HG03469 (cell line): ENCODE results near the gene ROBO2.

Experiments
- ATAC-seq: cut with Tn5 transposase; IDR thresholded peaks from one replicate; pipeline ENCODE4 v1.9.1; 2021; ENCODE audit warnings: mild to moderate bottlenecking, moderate library complexity, moderate number of reproducible peaks; ENCODE audit not compliant: unreplicated experiment

ROBO2 gene

DNA sequence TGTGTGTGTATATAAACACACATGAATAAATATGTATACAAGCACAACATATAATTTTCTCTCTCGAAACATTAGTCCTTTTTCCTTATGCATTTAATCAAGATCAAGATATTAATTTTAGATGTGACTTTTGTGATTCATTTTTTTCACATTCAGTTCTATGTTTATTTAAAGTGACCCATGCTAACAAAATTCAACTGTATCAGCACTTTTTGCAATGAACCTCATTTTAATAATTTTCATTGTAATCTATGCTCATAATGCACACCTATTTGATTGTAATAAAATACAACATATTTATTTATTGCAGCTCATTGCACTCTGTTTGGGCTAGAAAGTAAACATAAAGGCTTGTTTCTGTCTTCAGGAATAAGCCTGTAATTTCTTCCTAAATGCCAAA is 586.3 kb downstream of the ROBO2 start:
- ATAC-seq: no peak

- no peak for ATAC-seq
Measured at GRCh38 chr3:77648214-77648613, 608.3 kb downstream of the ROBO2 start.

GRCh38 chr3:77648664-77649063 is 608.8 kb downstream of the ROBO2 start:
- no peak for ATAC-seq

DNA sequence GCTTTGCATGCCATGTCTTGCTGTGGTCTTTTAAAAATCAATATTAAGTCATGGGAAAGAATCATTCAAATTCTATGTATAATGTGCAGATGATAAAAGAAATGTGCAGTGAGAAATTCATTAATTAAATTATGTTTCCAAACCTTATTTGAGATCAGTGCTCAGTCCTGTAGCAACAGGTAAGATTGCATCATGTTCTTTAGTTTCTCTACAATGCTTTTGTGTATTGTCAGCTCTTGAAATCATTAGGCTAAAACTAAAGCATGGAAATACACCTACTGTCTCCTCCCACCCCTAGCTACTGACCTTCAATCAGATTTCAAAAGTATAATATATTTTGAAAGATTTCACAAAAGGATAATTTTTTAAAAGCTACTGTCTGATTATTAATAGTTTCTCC is 612.7 kb downstream of the ROBO2 start:
- no peak for ATAC-seq

DNA sequence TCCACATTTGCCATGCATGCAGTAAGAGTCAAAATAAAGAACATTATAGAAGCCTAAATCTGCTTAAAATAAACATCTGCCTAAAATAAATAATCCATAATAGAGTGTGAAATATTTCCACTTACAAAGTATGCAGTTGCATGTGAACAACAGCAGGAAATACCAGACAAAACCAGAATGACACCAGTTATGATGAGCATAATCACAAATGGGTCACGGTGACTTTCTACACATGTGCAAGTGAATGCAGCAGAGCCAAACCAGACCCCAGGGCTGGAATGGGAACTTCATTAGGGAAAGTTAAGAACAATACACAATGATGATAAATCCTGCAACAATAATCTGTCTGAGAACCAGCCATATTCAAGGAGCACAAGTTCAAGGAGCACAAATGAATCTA is 615.5 kb downstream of the ROBO2 start:
- ATAC-seq: no peak

GRCh38 chr3:77660718-77661117 is 620.8 kb downstream of the ROBO2 start:
- no peak for ATAC-seq

DNA sequence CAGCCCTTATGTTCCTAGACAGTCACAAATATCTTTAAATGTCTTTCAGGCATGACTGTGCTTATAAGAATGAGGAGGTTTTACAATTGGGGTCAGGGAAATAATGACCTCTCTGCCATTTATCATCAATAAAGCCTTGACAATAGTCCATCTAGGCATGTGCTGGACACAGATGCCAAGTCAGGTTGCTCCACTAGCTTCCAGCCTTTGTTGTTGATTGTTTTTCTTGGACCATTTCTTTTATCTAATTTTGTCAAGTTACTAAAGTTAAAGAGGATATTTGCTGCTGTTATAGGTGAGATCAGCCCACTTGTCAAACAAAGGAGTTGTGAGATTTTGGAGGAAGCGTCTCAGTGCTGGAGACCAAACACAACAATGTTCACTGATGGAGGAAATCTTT is 628.0 kb downstream of the ROBO2 start:
- ATAC-seq: no peak

DNA sequence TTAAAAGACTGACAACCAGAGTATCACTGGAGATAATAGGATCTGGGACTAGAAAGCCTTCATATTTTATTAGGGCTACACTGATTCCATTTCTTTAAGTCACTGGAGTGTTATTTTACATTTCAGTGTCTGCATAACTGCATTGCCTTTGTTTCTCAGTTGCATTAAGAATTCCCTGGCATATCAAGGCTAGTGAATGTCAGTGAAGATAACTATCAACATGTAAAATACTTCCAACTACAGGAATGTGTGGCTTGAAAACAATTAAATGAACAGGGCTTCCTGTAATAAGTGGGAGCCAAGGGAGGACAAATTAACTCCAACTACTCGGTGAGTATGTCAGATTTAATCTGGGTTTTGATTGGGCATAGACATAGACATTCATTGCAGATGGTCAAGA is 628.5 kb downstream of the ROBO2 start:
- ATAC-seq: no peak

DNA sequence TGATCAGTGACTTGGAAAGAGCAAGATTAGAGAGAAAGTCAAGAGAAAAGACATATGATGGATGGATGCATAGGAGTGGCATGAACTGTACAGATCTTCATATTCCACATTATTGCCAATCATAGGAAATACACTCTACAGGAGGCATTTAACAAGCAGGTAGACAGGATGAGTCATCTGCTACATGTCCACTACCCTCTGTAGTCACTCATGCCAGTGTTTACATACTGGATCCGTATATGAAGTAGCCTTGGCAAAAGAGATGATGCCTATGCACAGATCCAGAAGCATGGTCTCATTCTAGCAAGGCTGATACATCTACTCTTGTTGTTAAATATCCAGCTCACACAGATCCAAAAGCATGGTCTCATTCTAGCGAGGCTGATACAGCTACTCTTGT is 632.1 kb downstream of the ROBO2 start:
- no peak for ATAC-seq

- ATAC-seq: no peak
Measured at GRCh38 chr3:77682162-77682561, 642.3 kb downstream of the ROBO2 start.

DNA sequence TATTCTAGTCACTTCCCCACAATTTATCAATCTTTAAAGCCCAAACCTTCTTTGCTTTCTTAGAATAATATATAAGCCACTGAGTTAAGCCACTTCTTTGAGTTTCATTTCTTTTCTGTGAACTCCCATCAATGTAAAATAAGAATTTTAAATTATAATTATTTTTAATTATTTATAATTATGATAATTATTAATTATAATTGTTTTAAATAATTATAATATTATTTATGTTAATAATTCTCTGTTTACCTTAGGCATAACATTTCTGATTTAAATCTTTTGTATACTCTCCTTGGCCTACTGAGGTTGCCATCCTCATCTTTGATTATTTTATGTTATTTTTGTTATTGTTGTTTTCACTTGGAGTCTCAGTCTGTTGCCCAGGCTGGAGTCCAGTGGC is 644.2 kb downstream of the ROBO2 start:
- no peak for ATAC-seq

- no peak for ATAC-seq
Measured at GRCh38 chr3:77685713-77686112, 645.8 kb downstream of the ROBO2 start.

- ATAC-seq: no peak
Measured at GRCh38 chr3:77686560-77686959, 646.7 kb downstream of the ROBO2 start.

DNA sequence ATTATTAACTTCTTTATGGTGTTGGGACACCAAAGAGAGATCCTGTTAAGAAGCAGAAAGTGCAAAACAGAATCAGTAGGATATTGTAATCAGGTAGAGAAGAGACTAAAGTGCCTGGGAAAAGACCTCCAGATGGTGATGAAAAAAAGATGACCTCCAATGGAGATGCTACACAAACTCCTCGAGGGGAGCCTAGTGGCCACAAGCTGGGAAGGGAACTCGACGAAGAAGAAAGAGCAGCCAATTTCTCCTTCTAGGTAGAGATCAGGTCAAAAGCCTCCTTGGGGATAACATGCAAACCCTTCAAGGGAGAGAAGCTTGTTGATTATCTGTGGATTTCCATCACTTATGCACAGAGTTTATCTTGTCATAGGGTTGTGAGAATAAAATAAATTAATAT is 647.6 kb downstream of the ROBO2 start:
- ATAC-seq: no peak

GRCh38 chr3:77690284-77690845 is 650.5 kb downstream of the ROBO2 start:
- ATAC-seq: no peak

DNA sequence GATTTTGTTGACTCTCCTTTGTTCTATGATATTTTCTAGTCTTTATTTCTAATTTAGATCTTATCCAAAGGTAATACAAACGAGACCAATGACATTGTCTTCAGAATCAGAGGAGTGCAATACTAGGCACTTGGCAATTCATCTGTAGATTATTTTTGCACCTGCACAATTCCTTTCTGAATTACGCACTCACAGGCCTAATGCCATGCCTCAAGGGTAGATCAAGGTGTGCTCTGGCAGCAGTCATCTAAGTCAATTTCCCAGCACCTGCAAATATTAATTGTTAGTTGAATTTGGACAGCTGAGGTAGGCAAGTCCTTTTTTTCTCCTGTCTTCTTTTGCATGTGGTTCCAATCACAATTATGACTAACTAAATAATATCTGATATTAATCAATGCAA is 653.2 kb downstream of the ROBO2 start:
- no peak for ATAC-seq

DNA sequence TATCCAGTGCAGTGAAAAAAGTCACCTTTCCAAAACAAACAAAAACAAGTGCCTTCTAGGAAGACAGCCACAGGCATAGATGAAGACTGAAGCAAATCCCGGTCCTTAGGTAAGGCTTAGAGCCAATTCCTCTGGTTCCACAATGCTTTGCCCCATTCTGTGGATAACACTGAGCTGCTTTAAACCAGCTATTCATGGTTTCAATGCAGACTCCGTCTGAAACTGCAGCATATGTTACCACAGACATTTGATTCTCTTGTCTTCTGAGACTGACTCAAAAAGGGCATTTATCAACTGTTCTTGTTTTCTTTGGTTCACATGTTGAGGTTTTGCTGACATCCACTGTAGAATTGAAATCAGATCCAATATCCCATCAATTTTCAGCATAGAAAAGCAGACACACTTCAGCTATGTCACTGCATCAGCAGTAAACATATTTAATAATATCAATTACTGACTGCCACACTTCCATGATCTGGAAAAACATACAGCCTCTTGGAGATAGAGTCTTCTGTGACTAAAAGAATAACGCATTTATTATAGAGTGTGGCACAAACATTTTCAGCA is 659.3 kb downstream of the ROBO2 start:
- ATAC-seq: no peak
